AG09319 (cell line): ENCODE measurements around the gene DEDD2.

Source experiments
- DNase-seq: peaks from one replicate; pipeline ENCODE4 v3.0.0-alpha.2; 2010; ENCODE audit warnings: low read depth; ENCODE audit errors: extremely low read depth
- CTCF ChIP-seq: IDR thresholded peaks from 2 replicates; pipeline ENCODE4 v1.5.1; 2011; ENCODE audit warnings: low read depth, mild to moderate bottlenecking, inconsistent platforms, low read length, moderate library complexity

The DEDD2 gene

GRCh38 chr19:42254089-42254849 lies 36.8 kb upstream of the DEDD2 start:
- DNase-seq: no peak
- TF ChIP-seq CTCF: no peak

- DNase-seq: no peak
- TF ChIP-seq CTCF: no peak
Measured at GRCh38 chr19:42253245-42254088, 36.0 kb upstream of the DEDD2 start.

- TF ChIP-seq CTCF: no peak
- no peak for DNase-seq
Measured at GRCh38 chr19:42252365-42253244, 35.1 kb upstream of the DEDD2 start.

GRCh38 chr19:42251572-42252358 lies 34.3 kb upstream of the DEDD2 start:
- no peak for TF ChIP-seq CTCF

GRCh38 chr19:42250666-42251531 lies 33.4 kb upstream of the DEDD2 start:
- no peak for TF ChIP-seq CTCF
- DNase-seq: no peak

More at GRCh38 chr19:42251572-42252358, 34.3 kb upstream of the DEDD2 start:
- DNase-seq: no peak

GRCh38 chr19:42250183-42250665 lies 32.7 kb upstream of the DEDD2 start:
- DNase-seq: no peak
- TF ChIP-seq CTCF: no peak
